Brain microvascular endothelial cell (primary cell): Measurements from ENCODE around the gene AGO4.

ENCODE experiments used
- DNase-seq: peaks from one replicate; pipeline ENCODE4 v3.0.0-alpha.2; 2020
- H3K27ac ChIP-seq: fragments of 250-450 bp; sonication (Bioruptor Pico); 2 replicates; pipeline ENCODE4 v1.5.1; 2020; ENCODE audit warnings: mild to moderate bottlenecking, moderate library complexity
- H3K27me3 ChIP-seq: fragments of 250-450 bp; sonication (Bioruptor Pico); replicated peaks from 2 replicates; pipeline ENCODE4 v1.5.1; 2020; ENCODE audit warnings: mild to moderate bottlenecking
- H3K36me3 ChIP-seq: fragments of 250-450 bp; sonication (Bioruptor Pico); replicated peaks from 2 replicates; pipeline ENCODE4 v1.5.1; 2020; ENCODE audit warnings: mild to moderate bottlenecking
- H3K4me3 ChIP-seq: 2 replicates; pipeline ENCODE4 v1.5.1; 2011; ENCODE audit warnings: low read depth, mild to moderate bottlenecking, control low read depth, low read length, moderate library complexity
- CTCF ChIP-seq: IDR thresholded peaks from 2 replicates; pipeline ENCODE4 v1.5.1; 2011; ENCODE audit warnings: low read depth, mild to moderate bottlenecking, moderate library complexity, low read length, control low read depth, inconsistent platforms; ENCODE audit errors: missing control alignments
- in situ Hi-C: cut with HindIII; loops from 2 replicates; pipeline ENCODE4 v1.10.0; 2017; ENCODE audit warnings: low sequenced_read_pairs, low pct_ligation_motif_present

AGO4 gene

GRCh38 chr1:35847935-35848565, 40.2 kb downstream of the AGO4 start:
- Histone ChIP-seq H3K36me3 (peaks cover 7% of the 10 kb centered on the region), H3K27ac (no peak overlapping the region), H3K4me3 (no peak overlapping the region)

GRCh38 chr1:35850051-35850450, 42.2 kb downstream of the AGO4 start:
- Histone ChIP-seq H3K4me3 (no peak overlapping the region), H3K36me3 (peaks cover 17% of the 10 kb centered on the region), H3K27ac (no peak overlapping the region), H3K27me3 (no peaks in the 10 kb centered on the region)
- DNase-seq, result no peak
- in situ Hi-C loops, result no loop called here
- no peak for TF ChIP-seq CTCF

More at GRCh38 chr1:35847935-35848565, 40.2 kb downstream of the AGO4 start:
- no peak for TF ChIP-seq CTCF
- DNase-seq, result no peak
- in situ Hi-C loops, result no loop called here
- H3K27me3 ChIP-seq, result no peaks in the 10 kb centered on the region

GRCh38 chr1:35850716-35851115, 42.9 kb downstream of the AGO4 start:
- TF ChIP-seq CTCF, result no peak
- no peak for DNase-seq
- H3K4me3 ChIP-seq, result no peak overlapping the region
- H3K27me3 ChIP-seq, result no peaks in the 10 kb centered on the region
- in situ Hi-C loops, result no loop called here
- H3K27ac ChIP-seq, result no peak overlapping the region
- peaks cover 19% of the 10 kb centered on the region for H3K36me3 ChIP-seq

GRCh38 chr1:35851132-35851869, 43.5 kb downstream of the AGO4 start:
- H3K4me3 ChIP-seq, result no peak overlapping the region
- H3K27me3 ChIP-seq, result no peaks in the 10 kb centered on the region
- peaks cover 23% of the 10 kb centered on the region for H3K36me3 ChIP-seq
- no peak overlapping the region for H3K27ac ChIP-seq
- no peak for TF ChIP-seq CTCF
- DNase-seq, result no peak
- in situ Hi-C loops, result no loop called here

GRCh38 chr1:35852241-35852640, 44.4 kb downstream of the AGO4 start:
- in situ Hi-C loops, result no loop called here
- DNase-seq, result no peak
- Histone ChIP-seq H3K27ac (no peak overlapping the region), H3K27me3 (no peaks in the 10 kb centered on the region), H3K36me3 (peaks cover 23% of the 10 kb centered on the region), H3K4me3 (no peak overlapping the region)
- no peak for TF ChIP-seq CTCF
